HepG2 (cell line): ENCODE data around the gene MTA1. TPM values are rescaled to one million over a fixed set of nuclear protein-coding genes. Genes with fewer than 3 reads are reported as not detected.

Experiments used
- ARID5B ChIP-seq: IDR thresholded peaks from 2 replicates; pipeline ENCODE4 v1.4.0; 2020; ENCODE audit warnings: mild to moderate bottlenecking, missing genetic modification reagents
- BATF2 ChIP-seq: sonication (generic); formaldehyde crosslinking; IDR thresholded peaks from 2 replicates; pipeline ENCODE4 v1.8.0; 2022; ENCODE audit warnings: mild to moderate bottlenecking, missing genetic modification reagents, moderate library complexity
- DR1 ChIP-seq: sonication (generic); formaldehyde crosslinking; IDR thresholded peaks from 2 replicates; pipeline ENCODE4 v1.8.0; 2021; ENCODE audit warnings: mild to moderate bottlenecking, missing genetic modification reagents, inconsistent platforms
- GLI4 ChIP-seq: sonication (generic); formaldehyde crosslinking; IDR thresholded peaks from 2 replicates; pipeline ENCODE4 v1.5.1; 2020; ENCODE audit warnings: missing genetic modification reagents, mild to moderate bottlenecking, moderate library complexity, borderline replicate concordance
- GMEB2 ChIP-seq: IDR thresholded peaks from 2 replicates; pipeline ENCODE4 v1.6.1; 2016; ENCODE audit warnings: missing biosample characterization, missing genetic modification reagents, low read depth
- JUND ChIP-seq: sonication (generic); formaldehyde crosslinking; IDR thresholded peaks from 2 replicates; pipeline ENCODE4 v1.8.0; 2022; ENCODE audit warnings: mild to moderate bottlenecking, missing genetic modification reagents
- KLF15 ChIP-seq: sonication (generic); formaldehyde crosslinking; IDR thresholded peaks from 2 replicates; pipeline ENCODE4 v1.8.1; 2023; ENCODE audit warnings: borderline replicate concordance, mild to moderate bottlenecking, inconsistent platforms, missing genetic modification reagents, mixed read lengths
- MAFK ChIP-seq, 2 experiments: IDR thresholded peaks in 1 of 2; conservative IDR thresholded peaks in 1 of 2; 2 replicates each; pipeline ENCODE4 v1.6.1; 2011; ENCODE audit warnings: improper control_type of control experiment in 2 of 2, low read length in 2 of 2
- MAX ChIP-seq: IDR thresholded peaks from 2 replicates; pipeline ENCODE4 v1.6.1; 2012; ENCODE audit warnings: inconsistent platforms
- MAZ ChIP-seq, 2 experiments: sonication (generic) in 1 of 2; formaldehyde crosslinking in 1 of 2; IDR thresholded peaks; 2 replicates each; pipeline versions ENCODE4 v1.5.0 to v1.6.1; 2012 to 2020; ENCODE audit warnings: low read depth in 2 of 2, mild to moderate bottlenecking in 2 of 2, borderline replicate concordance in 1 of 2, improper control_type of control experiment in 1 of 2, low read length in 1 of 2, missing genetic modification reagents in 1 of 2, moderate library complexity in 1 of 2
- MTF1 ChIP-seq: sonication (generic); formaldehyde crosslinking; IDR thresholded peaks from 2 replicates; pipeline ENCODE4 v1.5.0; 2020; ENCODE audit warnings: missing genetic modification reagents
- MTF2 ChIP-seq: sonication (generic); formaldehyde crosslinking; IDR thresholded peaks from 2 replicates; pipeline ENCODE4 v1.5.0; 2020; ENCODE audit warnings: missing genetic modification reagents, borderline replicate concordance
- NR2F6 ChIP-seq, 2 experiments: IDR thresholded peaks; 2 replicates each; pipeline ENCODE4 v1.6.1; 2016; ENCODE audit warnings: antibody characterized with exemption in 1 of 2, mild to moderate bottlenecking in 1 of 2
- PAWR ChIP-seq: sonication (generic); formaldehyde crosslinking; IDR thresholded peaks from 2 replicates; pipeline ENCODE4 v1.4.0; 2020; ENCODE audit warnings: missing genetic modification reagents, mild to moderate bottlenecking, borderline replicate concordance
- PHB2 ChIP-seq: fragments of 450-650 bp; IDR thresholded peaks from 2 replicates; pipeline ENCODE4 v1.6.1; 2018; ENCODE audit not compliant: partially characterized antibody
- PRMT3 ChIP-seq: sonication (generic); formaldehyde crosslinking; IDR thresholded peaks from 2 replicates; pipeline ENCODE4 v1.8.1; 2022; ENCODE audit warnings: low read depth, mild to moderate bottlenecking, moderate library complexity, missing genetic modification reagents, borderline replicate concordance
- SOX6 ChIP-seq, 2 experiments: fragments of 450-650 bp in 1 of 2; sonication (generic) in 1 of 2; formaldehyde crosslinking in 1 of 2; IDR thresholded peaks; 2 replicates each; pipeline versions ENCODE4 v1.4.0 to v1.6.1; 2017 to 2020; ENCODE audit warnings: antibody characterized with exemption in 1 of 2, mild to moderate bottlenecking in 1 of 2, missing genetic modification reagents in 1 of 2
- TAF15 ChIP-seq: fragments of 200-400 bp; formaldehyde crosslinking; IDR thresholded peaks from one replicate; pipeline ENCODE4 v1.6.1; 2018; ENCODE audit warnings: mild to moderate bottlenecking, low read depth, low read length; ENCODE audit not compliant: poor library complexity, severe bottlenecking
- ZBTB7B ChIP-seq: sonication (generic); formaldehyde crosslinking; IDR thresholded peaks from 2 replicates; pipeline ENCODE4 v1.4.0; 2020; ENCODE audit warnings: missing genetic modification reagents
- ZNF598 ChIP-seq: sonication (generic); formaldehyde crosslinking; IDR thresholded peaks from 2 replicates; pipeline ENCODE4 v1.5.1; 2020; ENCODE audit warnings: mild to moderate bottlenecking, missing genetic modification reagents, borderline replicate concordance
- ZNF713 ChIP-seq: sonication (generic); formaldehyde crosslinking; IDR thresholded peaks from 2 replicates; pipeline ENCODE4 v1.4.0; 2020; ENCODE audit warnings: mild to moderate bottlenecking, missing genetic modification reagents
- polyA plus RNA-seq, 8 experiments: library from polyadenylated mRNA; depleted of rRNA in 3 of 8; stranded (reverse) in 7 of 8; unstranded in 1 of 8; fragments of >200 nt; fragmentation: Illumina TruSeq in 4 of 8; extraction: Trizol in 4 of 8; gene quantifications; 2 replicates each; pipeline versions ENCODE4 v1.2.1 to v1.2.3, GENCODE V29; 2011 to 2016; ENCODE audit warnings: low read depth in 4 of 8, missing spikeins in 1 of 8, mixed read lengths in 1 of 8; ENCODE audit not compliant: insufficient read depth in 1 of 8
- total RNA-seq, 5 experiments: library from RNA; depleted of rRNA; stranded (reverse); fragments of >200 nt; fragmentation: Illumina TruSeq; extraction: Trizol; gene quantifications; 2 replicates each; pipeline ENCODE4 v1.2.3, GENCODE V29; 2016; ENCODE audit warnings: low read depth in 1 of 5

MTA1 gene
- total and polyA plus RNA-seq, 2 of the 13 experiments (the other 11 are each of a cell fraction or from before 2014, with no cell fraction given) = 35.2 to 85.8 TPM

GRCh38 chr14:105480807-105481801, 61.5 kb downstream of the MTA1 start (continued):
- no peak; the same call in 1 of the 2 replicates for TF ChIP-seq ARID5B (CRISPR knock-in tag)
- TF ChIP-seq BATF2 (CRISPR knock-in tag) = no peak
- TF ChIP-seq PAWR (CRISPR knock-in tag) = no peak
- TF ChIP-seq MAX = peak; percentile 74
- no peak for TF ChIP-seq NR2F6 (IDR thresholded peaks at IDR 0.05)
- peak; percentile 38; the same call in 1 of the 2 replicates for TF ChIP-seq NR2F6 (CRISPR knock-in tag; IDR thresholded peaks at IDR 0.05)
- no peak for TF ChIP-seq SOX6 (IDR thresholded peaks at IDR 0.05)
- no peak for TF ChIP-seq SOX6 (CRISPR knock-in tag; IDR thresholded peaks at IDR 0.05)
- TF ChIP-seq PHB2 = no peak
- no peak for TF ChIP-seq TAF15
- TF ChIP-seq ZBTB7B (CRISPR knock-in tag) = peak; percentile 80; the same call in 1 of the 2 replicates
- TF ChIP-seq KLF15 = no peak
- no peak for TF ChIP-seq PRMT3 (CRISPR knock-in tag)
- peak; percentile 74; the same call in 1 of the 2 replicates for TF ChIP-seq MAZ (IDR thresholded peaks at IDR 0.05; ENCODE audit: borderline replicate concordance, low read depth, low read length)
- peak; percentile 86 for TF ChIP-seq MAZ (CRISPR knock-in tag; IDR thresholded peaks at IDR 0.05; ENCODE audit: low read depth)
- no peak; the same call in 1 of the 2 replicates for TF ChIP-seq JUND (CRISPR knock-in tag)
- no peak for TF ChIP-seq MTF1 (CRISPR knock-in tag)
- TF ChIP-seq ZNF713 (CRISPR knock-in tag) = 0 out of 2 replicates have a peak, but pooled peaks have one; percentile 90
- TF ChIP-seq GMEB2 (CRISPR knock-in tag) = no peak
- peak; percentile 51; the same call in 1 of the 2 replicates for TF ChIP-seq GLI4
- no peak for TF ChIP-seq MAFK (conservative IDR thresholded peaks at IDR 0.05 in 1 of 2, IDR thresholded peaks at IDR 0.05 in 1 of 2; ENCODE audit: low read length in 2 of 2)
- no peak for TF ChIP-seq DR1 (CRISPR knock-in tag)
- 0 out of 2 replicates have a peak, but pooled peaks have one; percentile 53 for TF ChIP-seq ZNF598 (CRISPR knock-in tag)
- no peak for TF ChIP-seq MTF2
